IMR-90 (cell line): ENCODE data around the gene CD44. TPM values are rescaled to one million over a fixed set of nuclear protein-coding genes. Genes with fewer than 3 reads are reported as not detected.

ENCODE experiments used
- ATAC-seq: fragments of 200-7000 bp; cut with Tn5 transposase; 2 replicates; pipeline ENCODE4 v1.9.1; 2020; ENCODE audit warnings: low read depth, mild to moderate bottlenecking, moderate library complexity
- BruUV-seq: library from RNA; stranded (reverse); fragments of 400-500 nt; replicated peaks from 2 replicates; lab custom pipeline; 2021; lab: Mats Ljungman, UMichigan
- CTCF ChIA-PET: fragments of 300-600 bp; formaldehyde crosslinking; extraction: SDS; loops from one replicate; lab custom pipeline; 2021; ENCODE audit warnings: antibody characterized with exemption; lab: Yijun Ruan, JAX
- POLR2A ChIA-PET: fragments of 300-600 bp; sonication (Branson Sonifier 250); formaldehyde crosslinking; loops from one replicate; lab custom pipeline; 2022; ENCODE audit warnings: antibody characterized with exemption; ENCODE audit not compliant: unreplicated experiment; lab: Charles Lee
- DNase-seq: peaks from one replicate; pipeline ENCODE4 v3.0.0; 2013
- H2AFZ ChIP-seq: replicated peaks from 2 replicates; pipeline ENCODE3; 2013; ENCODE audit warnings: low read length, mild to moderate bottlenecking; ENCODE audit not compliant: poor library complexity
- H2AK5ac ChIP-seq: 2 replicates; pipeline ENCODE4 v1.6.1; 2013; ENCODE audit warnings: low read depth, low read length, inconsistent platforms
- H2AK9ac ChIP-seq: replicated peaks from 2 replicates; pipeline ENCODE3; 2013; ENCODE audit warnings: mild to moderate bottlenecking, low read depth, low read length, moderate library complexity; ENCODE audit not compliant: poor library complexity
- H2BK120ac ChIP-seq: 2 replicates; pipeline ENCODE4 v1.6.1; 2013; ENCODE audit warnings: low read depth, low read length, inconsistent platforms
- H2BK15ac ChIP-seq: 3 replicates; pipeline ENCODE4 v1.6.1; 2013; ENCODE audit warnings: low read depth, low read length, inconsistent platforms
- H2BK20ac ChIP-seq: 2 replicates; pipeline ENCODE4 v1.6.1; 2013; ENCODE audit warnings: low read depth, mild to moderate bottlenecking, inconsistent platforms, low read length, moderate library complexity
- H2BK5ac ChIP-seq: 2 replicates; pipeline ENCODE4 v1.6.1; 2013; ENCODE audit warnings: mild to moderate bottlenecking, low read depth, low read length, inconsistent platforms; ENCODE audit not compliant: poor library complexity, severe bottlenecking
- H3K14ac ChIP-seq: replicated peaks from 2 replicates; pipeline ENCODE4 v1.6.1; 2013; ENCODE audit warnings: low read depth, low read length, inconsistent platforms
- H3K18ac ChIP-seq: 2 replicates; pipeline ENCODE4 v1.6.1; 2013; ENCODE audit warnings: low read depth, low read length, control low read depth
- H3K23ac ChIP-seq: 2 replicates; pipeline ENCODE4 v1.6.1; 2013; ENCODE audit warnings: low read depth, low read length, inconsistent platforms
- H3K27ac ChIP-seq: 2 replicates; pipeline ENCODE4 v1.5.1; 2013; ENCODE audit warnings: mild to moderate bottlenecking, control low read depth, low read length; ENCODE audit not compliant: insufficient read depth
- H3K27me3 ChIP-seq: 2 replicates; pipeline ENCODE4 v1.6.1; 2013; ENCODE audit warnings: low read length; ENCODE audit not compliant: control insufficient read depth, insufficient read depth
- H3K36me3 ChIP-seq: 2 replicates; pipeline ENCODE4 v1.6.1; 2013; ENCODE audit warnings: low read length, mixed read lengths; ENCODE audit not compliant: control insufficient read depth, insufficient read depth
- H3K4ac ChIP-seq: 2 replicates; pipeline ENCODE4 v1.6.1; 2013; ENCODE audit warnings: low read depth, low read length, inconsistent platforms
- H3K4me1 ChIP-seq: 2 replicates; pipeline ENCODE4 v1.6.1; 2013; ENCODE audit warnings: low read length, mixed read lengths; ENCODE audit not compliant: control insufficient read depth, insufficient read depth
- H3K4me2 ChIP-seq: 2 replicates; pipeline ENCODE4 v1.6.1; 2013; ENCODE audit warnings: low read depth, mild to moderate bottlenecking, control low read depth, low read length, moderate library complexity
- H3K4me3 ChIP-seq: 2 replicates; pipeline ENCODE4 v1.5.1; 2013; ENCODE audit warnings: low read depth, mild to moderate bottlenecking, control low read depth, low read length, moderate library complexity; ENCODE audit not compliant: insufficient read depth
- H3K56ac ChIP-seq: 2 replicates; pipeline ENCODE4 v1.6.1; 2013; ENCODE audit warnings: low read length, inconsistent platforms; ENCODE audit not compliant: insufficient read depth; ENCODE audit errors: extremely low read depth
- H3K79me1 ChIP-seq, 2 experiments: 2 replicates each; pipeline ENCODE4 v1.6.1; 2013; ENCODE audit warnings: low read length in 2 of 2, inconsistent platforms in 1 of 2, low read depth in 1 of 2
- H3K9ac ChIP-seq: 2 replicates; pipeline ENCODE4 v1.6.1; 2013; ENCODE audit warnings: low read depth, low read length, control low read depth
- H3K9me1 ChIP-seq: 2 replicates; pipeline ENCODE4 v1.6.1; 2013; ENCODE audit warnings: low read length, inconsistent platforms; ENCODE audit not compliant: insufficient read depth
- H3K9me3 ChIP-seq: 2 replicates; pipeline ENCODE4 v1.6.1; 2013; ENCODE audit warnings: low read length; ENCODE audit not compliant: control insufficient read depth, insufficient read depth
- H4K20me1 ChIP-seq: 2 replicates; pipeline ENCODE4 v1.6.1; 2013; ENCODE audit warnings: low read length, inconsistent platforms; ENCODE audit not compliant: insufficient read depth
- H4K5ac ChIP-seq: 2 replicates; pipeline ENCODE4 v1.6.1; 2013; ENCODE audit warnings: mild to moderate bottlenecking, low read depth, low read length, control low read depth
- H4K8ac ChIP-seq, 2 experiments: 2 replicates each; pipeline ENCODE4 v1.6.1; 2013; ENCODE audit warnings: low read depth in 2 of 2, low read length in 2 of 2, control low read depth in 1 of 2, inconsistent platforms in 1 of 2
- H4K91ac ChIP-seq: 2 replicates; pipeline ENCODE4 v1.6.1; 2013; ENCODE audit warnings: low read depth, low read length, inconsistent platforms; ENCODE audit not compliant: insufficient read depth
- CEBPB ChIP-seq: IDR thresholded peaks from 2 replicates; pipeline ENCODE4 v1.6.1; 2012; ENCODE audit warnings: low read depth, low read length, improper control_type of control experiment
- CHD1 ChIP-seq: IDR thresholded peaks from 2 replicates; pipeline ENCODE4 v1.6.1; 2012; ENCODE audit warnings: low read depth, low read length, improper control_type of control experiment
- MAFK ChIP-seq: IDR thresholded peaks from 2 replicates; pipeline ENCODE4 v1.6.1; 2012; ENCODE audit warnings: low read depth, low read length, improper control_type of control experiment
- MAZ ChIP-seq: IDR thresholded peaks from 2 replicates; pipeline ENCODE4 v1.6.1; 2012; ENCODE audit warnings: low read depth, mild to moderate bottlenecking, low read length, improper control_type of control experiment, moderate library complexity, borderline replicate concordance
- NFE2L2 ChIP-seq: fragments of 150-350 bp; IDR thresholded peaks from 2 replicates; pipeline ENCODE4 v1.6.1; 2016; ENCODE audit warnings: low read depth, mild to moderate bottlenecking, low read length
- RFX5 ChIP-seq: IDR thresholded peaks from 2 replicates; pipeline ENCODE4 v1.8.0; 2012; ENCODE audit warnings: low read depth, mild to moderate bottlenecking, low read length, moderate library complexity
- SMC3 ChIP-seq: fragments of 150-350 bp; IDR thresholded peaks from 2 replicates; pipeline ENCODE4 v1.6.1; 2016; ENCODE audit warnings: low read depth, mild to moderate bottlenecking, antibody characterized with exemption, low read length, moderate library complexity
- WGBS, 2 experiments: methylation state at CpG; one replicate each; pipeline versions ENCODE4 v1.1.5 to v1.1.7; 2013; ENCODE audit warnings: missing lambda C conversion rate in 2 of 2; ENCODE audit not compliant: insufficient read length in 1 of 2; ENCODE audit errors: extremely low coverage in 2 of 2; 5-methylcytosine and 5-hydroxymethylcytosine counted together
- dilution Hi-C: fragments of 300-500 bp; cut with HindIII; formaldehyde crosslinking; loops from one replicate; pipeline ENCODE4 v1.14.3; 2018; ENCODE audit warnings: low sequenced_read_pairs; ENCODE audit not compliant: unreplicated experiment
- in situ Hi-C: fragments of 300-500 bp; cut with MboI; formaldehyde crosslinking; loops from 3 replicates; pipeline ENCODE4 v1.14.3; 2019; ENCODE audit warnings: low sequenced_read_pairs, inconsistent platforms, mixed read lengths
- intact Hi-C: fragments of 100-400 bp; cut with micrococcal nuclease; formaldehyde crosslinking; loops from 2 replicates; pipeline ENCODE4 v1.10.0; 2022
- polyA plus RNA-seq, 3 experiments: library from polyadenylated mRNA; depleted of rRNA; stranded (reverse); fragments of >200 nt; gene quantifications; 2 replicates each; pipeline ENCODE4 v1.2.3, GENCODE V29; 2012; ENCODE audit warnings: low replicate concordance in 1 of 3
- total RNA-seq: library from RNA; depleted of rRNA; stranded (reverse); fragments of >200 nt; gene quantifications from 2 replicates; pipeline ENCODE4 v1.2.3, GENCODE V29; 2012

The CD44 gene
- total and polyA plus RNA-seq, 2 of the 4 experiments (the other 2 are of a cell fraction): 357 to 947 TPM

GRCh38 chr11:35131094-35131493 is 7.9 kb upstream of the CD44 start:
- BruUV-seq: no TSS peak
- Histone ChIP-seq H3K9me1 (0 out of 2 replicates have a peak, but pooled peaks cover 4% of the 10 kb centered on the region), H3K9me3 (no peaks in the 10 kb centered on the region), H3K23ac (no peak overlapping the region), H2BK15ac (no peak overlapping the region), H2AK5ac (no peak overlapping the region), H2AFZ (no peak overlapping the region), H4K20me1 (no peaks in the 10 kb centered on the region), H4K5ac (no peak overlapping the region), H3K4me1 (peaks cover 2% of the 10 kb centered on the region), H2AK9ac (no peak overlapping the region), H3K56ac (no peak overlapping the region), H3K18ac (no peak overlapping the region), H2BK20ac (no peak overlapping the region), H3K4me2 (no peak overlapping the region), H3K27me3 (no peaks in the 10 kb centered on the region), H4K91ac (no peak overlapping the region), H3K4ac (no peak overlapping the region), H3K4me3 (no peak overlapping the region), H3K9ac (no peak overlapping the region), H3K27ac (no peak overlapping the region), H3K79me1 (0 out of 4 replicates have a peak, but pooled peaks cover 0 to 8% of the 10 kb centered on the region in 2 experiments), H4K8ac (no peak overlapping the region), H2BK5ac (no peak overlapping the region), H3K36me3 (no peaks in the 10 kb centered on the region), H3K14ac (no peak overlapping the region), H2BK120ac (no peak overlapping the region)
- in situ Hi-C loops: no loop called here
- intact Hi-C loops: no loop called here
- DNase-seq (no peak), ATAC-seq (no peak)
- dilution Hi-C loops: no loop called here
- TF ChIP-seq CEBPB: no peak
- no peak for TF ChIP-seq NFE2L2
- no peak for TF ChIP-seq MAFK
- no peak for TF ChIP-seq MAZ
- no peak for TF ChIP-seq SMC3
- no peak for TF ChIP-seq RFX5
- no peak for TF ChIP-seq CHD1
- 100% methylated on average over 1 of the region's 1 CpG; no CpG with 5 or more reads in 1 of the 2 experiments for WGBS, 2 experiments
- POLR2A ChIA-PET: no interaction called here
- CTCF ChIA-PET: no interaction called here
